Measurements from ENCODE around the gene HES4.

GRCh38 chr1:1034439-1034781 lies 34.5 kb upstream of the HES4 start:
- TF ChIP-seq ZFP69B (tag by site-specific recombination; IDR thresholded peaks at IDR 0.05) (no peak), SCRT2 (tag by site-specific recombination; IDR thresholded peaks at IDR 0.05) (no peak), PBX3 (CRISPR knock-in tag; IDR thresholded peaks at IDR 0.05) (no peak), ZNF548 (tag by site-specific recombination; IDR thresholded peaks at IDR 0.05) (no peak), CTCF (tag by site-specific recombination; IDR thresholded peaks at IDR 0.05) (no peak), ZSCAN16 (tag by site-specific recombination; IDR thresholded peaks at IDR 0.05) (no peak), PATZ1 (tag by site-specific recombination; IDR thresholded peaks at IDR 0.05) (no peak), REPIN1 (tag by site-specific recombination; IDR thresholded peaks at IDR 0.05; ENCODE audit: low read depth) (no peak), YY1 (tag by site-specific recombination; IDR thresholded peaks at IDR 0.05) (no peak), ZNF24 (tag by site-specific recombination; IDR thresholded peaks at IDR 0.05) (no peak), SP3 (tag by site-specific recombination; IDR thresholded peaks at IDR 0.05) (no peak), ZNF140 (tag by site-specific recombination; IDR thresholded peaks at IDR 0.05) (no peak), HOXA7 (CRISPR knock-in tag; IDR thresholded peaks at IDR 0.05; ENCODE audit: borderline replicate concordance) (no peak), ZNF558 (tag by site-specific recombination; IDR thresholded peaks at IDR 0.05) (no peak)

Measured in HEK293 (cell line).